Neuronal stem cell (in vitro differentiated cells): ENCODE data around the gene PRELID3B.

Source experiments
- DNase-seq: peaks from one replicate; pipeline ENCODE4 v3.0.0-alpha.2; 2013; ENCODE audit warnings: low spot score
- H2AFZ ChIP-seq: one replicate; pipeline ENCODE4 v1.6.1; 2013; ENCODE audit warnings: mild to moderate bottlenecking, low read length, inconsistent platforms
- H2AK5ac ChIP-seq: 2 replicates; pipeline ENCODE4 v1.6.1; 2013; ENCODE audit warnings: low read depth, mild to moderate bottlenecking, inconsistent platforms, low read length, moderate library complexity, mixed read lengths
- H2BK120ac ChIP-seq: 2 replicates; pipeline ENCODE4 v1.6.1; 2013; ENCODE audit warnings: low read depth, mild to moderate bottlenecking, inconsistent platforms, low read length, moderate library complexity, mixed read lengths
- H2BK12ac ChIP-seq: one replicate; pipeline ENCODE4 v1.6.1; 2013; ENCODE audit warnings: low read length, inconsistent platforms
- H2BK15ac ChIP-seq: 2 replicates; pipeline ENCODE4 v1.6.1; 2013; ENCODE audit warnings: mild to moderate bottlenecking, low read length, inconsistent platforms, mixed read lengths
- H2BK5ac ChIP-seq: one replicate; pipeline ENCODE4 v1.6.1; 2013; ENCODE audit warnings: inconsistent platforms, mild to moderate bottlenecking, low read length, moderate library complexity
- H3K14ac ChIP-seq: one replicate; pipeline ENCODE4 v1.6.1; 2013; ENCODE audit warnings: low read length, inconsistent platforms
- H3K18ac ChIP-seq: 2 replicates; pipeline ENCODE4 v1.6.1; 2013; ENCODE audit warnings: low read length, inconsistent platforms
- H3K23ac ChIP-seq: 2 replicates; pipeline ENCODE4 v1.6.1; 2013; ENCODE audit warnings: low read depth, mild to moderate bottlenecking, mixed read lengths, low read length, inconsistent platforms; ENCODE audit not compliant: poor library complexity
- H3K27ac ChIP-seq: replicated peaks from 3 replicates; pipeline ENCODE4 v1.5.1; 2013; ENCODE audit warnings: low read length, inconsistent platforms
- H3K27me3 ChIP-seq, 3 experiments: 2 replicates each; pipeline ENCODE4 v1.6.1; 2013; ENCODE audit warnings: low read length in 3 of 3, mild to moderate bottlenecking in 2 of 3, inconsistent platforms in 1 of 3, low read depth in 1 of 3, mixed read lengths in 1 of 3, moderate library complexity in 1 of 3; ENCODE audit not compliant: control insufficient read depth in 3 of 3, insufficient read depth in 3 of 3
- H3K36me3 ChIP-seq, 2 donors: replicated peaks in 1 of 2; 2 replicates each; pipeline ENCODE4 v1.6.1; 2013; ENCODE audit warnings: low read length in 2 of 2; ENCODE audit not compliant: control insufficient read depth in 2 of 2, insufficient read depth in 2 of 2
- H3K4ac ChIP-seq: 2 replicates; pipeline ENCODE4 v1.6.1; 2013; ENCODE audit warnings: inconsistent platforms, mild to moderate bottlenecking, low read length, moderate library complexity
- H3K4me1 ChIP-seq, 2 donors: 1 replicate in 1 of 2; 2 replicates in 1 of 2; pipeline ENCODE4 v1.6.1; 2013; ENCODE audit warnings: low read length in 2 of 2, low read depth in 1 of 2; ENCODE audit not compliant: control insufficient read depth in 2 of 2, insufficient read depth in 1 of 2
- H3K4me2 ChIP-seq: one replicate; pipeline ENCODE4 v1.6.1; 2013; ENCODE audit warnings: mild to moderate bottlenecking, low read length, inconsistent platforms; ENCODE audit not compliant: insufficient read depth, poor library complexity, severe bottlenecking
- H3K4me3 ChIP-seq, 2 donors: 2 replicates each; pipeline ENCODE4 v1.5.1; 2013; ENCODE audit warnings: low read length in 2 of 2, mild to moderate bottlenecking in 2 of 2, inconsistent platforms in 1 of 2, moderate library complexity in 1 of 2
- H3K79me1 ChIP-seq: one replicate; pipeline ENCODE4 v1.6.1; 2013; ENCODE audit warnings: low read depth, mild to moderate bottlenecking, inconsistent platforms, low read length, moderate library complexity
- H3K9ac ChIP-seq: one replicate; pipeline ENCODE4 v1.6.1; 2013; ENCODE audit warnings: mild to moderate bottlenecking, low read depth, low read length, inconsistent platforms; ENCODE audit not compliant: poor library complexity
- H3K9me3 ChIP-seq, 2 donors: replicated peaks in 1 of 2; 2 replicates each; pipeline versions ENCODE3 to v1.6.1; 2013; ENCODE audit warnings: low read length in 2 of 2, mild to moderate bottlenecking in 2 of 2, inconsistent platforms in 1 of 2, low read depth in 1 of 2, mixed read lengths in 1 of 2, moderate library complexity in 1 of 2; ENCODE audit not compliant: control insufficient read depth in 2 of 2, insufficient read depth in 1 of 2
- H4K8ac ChIP-seq: one replicate; pipeline ENCODE4 v1.6.1; 2013; ENCODE audit warnings: low read depth, mild to moderate bottlenecking, inconsistent platforms, low read length, moderate library complexity
- H4K91ac ChIP-seq: one replicate; pipeline ENCODE4 v1.6.1; 2013; ENCODE audit warnings: low read length, low read depth, mild to moderate bottlenecking, inconsistent platforms; ENCODE audit not compliant: poor library complexity
- WGBS, 2 donors: extraction: QIAGEN DNeasy Blood & Tissue Kit; methylation state at CpG; one replicate each; pipeline ENCODE4 v1.1.7; 2013; ENCODE audit warnings: missing lambda C conversion rate in 2 of 2, mixed read lengths in 1 of 2; ENCODE audit not compliant: insufficient read length in 2 of 2, insufficient replicate concordance in 1 of 2; ENCODE audit errors: extremely low coverage in 2 of 2; 5-methylcytosine and 5-hydroxymethylcytosine counted together

The PRELID3B gene

DNA sequence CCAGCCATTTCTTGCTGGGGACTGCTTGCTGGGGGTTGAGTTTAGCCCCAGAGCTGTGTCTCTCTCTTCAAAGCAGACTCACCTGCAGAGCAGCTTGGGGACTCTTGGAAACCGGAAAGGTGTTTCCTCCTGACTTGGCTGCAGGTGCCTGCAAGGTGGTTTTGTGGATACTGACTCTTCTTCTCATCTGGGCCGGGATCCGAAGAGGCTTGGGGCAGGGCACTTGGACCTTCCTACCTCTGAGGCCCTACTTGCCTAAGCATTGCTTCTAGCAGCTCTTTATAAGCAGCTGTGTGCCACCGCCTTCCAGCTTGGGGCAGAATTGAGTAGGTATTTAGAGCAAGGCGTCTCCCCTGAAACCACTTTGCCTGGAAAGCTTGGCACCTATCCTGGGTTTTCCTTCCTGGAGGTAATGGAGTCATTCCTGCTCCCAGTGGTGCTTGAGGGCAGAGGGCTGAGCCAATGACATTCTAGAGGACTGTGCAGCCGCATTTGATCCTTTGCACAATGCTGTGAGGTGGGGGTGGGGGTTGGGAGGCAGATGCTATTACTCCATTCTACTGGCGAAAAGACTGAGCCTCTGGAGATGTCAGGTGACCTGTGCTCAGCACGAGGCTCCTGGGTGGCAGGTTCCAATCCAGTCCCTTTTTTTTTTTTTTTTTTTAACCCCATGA, 32.1 kb downstream of the PRELID3B start:
- DNase-seq: no peak
- H2AK5ac ChIP-seq: no peak overlapping the region
- H3K4me1 ChIP-seq: peaks cover 12% of the 10 kb centered on the region in 2 donors
- H3K4me2 ChIP-seq: no peak overlapping the region
- no peak overlapping the region for H4K8ac ChIP-seq
- no peak overlapping the region for H2BK5ac ChIP-seq
- no peak overlapping the region for H2BK15ac ChIP-seq
- H3K27me3 ChIP-seq: no peaks in the 10 kb centered on the region
- H3K4ac ChIP-seq: no peak overlapping the region
- H3K23ac ChIP-seq: no peak overlapping the region
- no peaks in the 10 kb centered on the region for H3K9me3 ChIP-seq
- H3K18ac ChIP-seq: no peak overlapping the region
- no peak overlapping the region for H2BK12ac ChIP-seq
- WGBS, 2 donors: no CpG with 5 or more reads among the region's 8 CpGs
- no peak overlapping the region for H3K14ac ChIP-seq
- no peak overlapping the region for H3K9ac ChIP-seq
- H2AFZ ChIP-seq: peak overlapping the region; percentile 82
- H3K4me3 ChIP-seq: no peak overlapping the region
- no peak overlapping the region for H4K91ac ChIP-seq
- H3K36me3 ChIP-seq: no peaks in the 10 kb centered on the region
- no peak overlapping the region for H2BK120ac ChIP-seq
- no peak overlapping the region for H3K27ac ChIP-seq
- H3K79me1 ChIP-seq: peaks cover 5% of the 10 kb centered on the region

DNA sequence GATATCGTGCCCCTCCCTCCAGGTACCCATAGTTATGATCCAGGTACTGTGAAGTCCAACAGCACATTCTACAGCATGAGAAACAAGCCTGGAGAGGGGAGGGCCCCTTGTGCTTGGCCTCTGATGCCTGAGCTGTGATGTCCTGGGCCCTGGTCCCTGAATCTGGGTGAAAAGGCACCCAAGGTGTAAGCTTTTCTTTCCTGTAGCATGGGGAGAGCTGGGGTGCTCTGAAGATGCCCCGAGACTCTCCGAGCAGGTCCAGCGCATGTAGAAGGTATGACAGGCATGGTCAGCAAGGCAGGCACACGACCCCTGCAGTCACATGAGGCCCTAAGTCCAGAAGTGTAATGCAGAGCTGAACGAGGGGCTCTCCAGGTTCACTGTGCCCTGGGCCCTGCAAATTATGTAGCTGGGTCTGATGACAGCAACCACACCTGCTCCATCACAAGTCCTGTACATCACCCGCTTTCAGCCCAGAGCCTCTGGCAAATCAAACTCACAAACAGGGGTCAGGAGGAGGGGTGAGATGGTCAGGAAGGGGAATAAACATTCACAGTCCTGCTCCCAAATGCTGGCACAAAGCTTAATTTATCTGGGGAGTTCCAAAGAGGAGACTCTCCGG, 33.8 kb downstream of the PRELID3B start:
- no peak for DNase-seq
- Histone ChIP-seq H2BK12ac (no peak overlapping the region), H2BK5ac (no peak overlapping the region), H3K9me3 (no peaks in the 10 kb centered on the region), H3K23ac (no peak overlapping the region), H2BK120ac (no peak overlapping the region), H3K9ac (no peak overlapping the region), H3K18ac (no peak overlapping the region), H3K4me3 (no peak overlapping the region), H2AK5ac (peak overlapping the region; percentile 64), H4K8ac (no peak overlapping the region), H2BK15ac (no peak overlapping the region), H3K4ac (no peak overlapping the region), H2AFZ (peak overlapping the region; percentile 15), H3K14ac (no peak overlapping the region), H4K91ac (no peak overlapping the region), H3K79me1 (peaks cover 5% of the 10 kb centered on the region), H3K4me2 (no peak overlapping the region), H3K27ac (no peak overlapping the region), H3K36me3 (no peaks in the 10 kb centered on the region), H3K27me3 (no peaks in the 10 kb centered on the region), H3K4me1 (peaks cover 12% of the 10 kb centered on the region in 2 donors)
- no CpG with 5 or more reads among the region's 8 CpGs for WGBS, 2 donors

DNA sequence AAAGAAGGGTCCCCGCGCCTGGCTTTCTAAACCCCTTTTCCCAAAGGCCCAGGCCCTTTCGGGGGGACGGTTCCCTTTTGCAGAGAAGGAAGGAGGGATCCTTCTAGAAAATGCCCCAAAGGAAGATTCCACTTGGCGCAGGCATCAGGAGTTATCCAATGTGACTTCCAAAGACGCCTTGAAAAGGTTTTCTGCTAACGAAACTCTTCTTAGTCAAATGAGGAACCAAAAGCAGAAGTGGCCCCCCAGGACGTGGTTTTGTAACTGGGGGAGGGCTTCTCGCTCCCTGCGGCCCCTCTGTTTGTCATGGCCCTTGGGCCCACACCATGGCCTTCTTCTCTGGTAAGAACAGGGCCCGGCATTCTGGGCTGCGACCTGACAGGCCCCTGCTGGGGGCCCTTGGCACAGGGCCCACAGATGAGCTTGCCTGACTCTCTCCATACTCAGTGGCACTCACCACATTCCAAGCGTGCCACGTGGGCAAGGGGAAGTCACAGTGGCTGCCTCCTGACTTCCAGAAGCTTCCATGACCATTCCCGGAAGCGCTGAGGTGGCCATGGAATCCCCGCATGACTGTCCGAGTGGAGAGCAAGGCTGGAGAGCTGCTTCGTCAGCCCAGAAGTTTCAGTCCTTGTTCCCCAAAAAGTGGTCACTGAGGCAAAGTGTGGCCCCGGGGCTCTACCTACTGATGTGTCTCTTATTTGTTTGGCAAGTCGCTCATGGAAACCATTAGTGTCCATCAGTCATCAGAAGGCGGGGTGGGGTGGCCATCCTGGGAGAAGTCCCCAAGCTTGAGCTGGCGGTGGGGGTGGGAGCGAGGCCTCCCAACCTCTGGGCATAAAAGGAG, 34.7 kb downstream of the PRELID3B start:
- no peak for DNase-seq
- Histone ChIP-seq H3K23ac (peak overlapping the region; percentile 82), H3K4me2 (peak overlapping the region; percentile 22), H3K9ac (no peak overlapping the region), H3K14ac (no peak overlapping the region), H3K18ac (peak overlapping the region; percentile 81), H2AFZ (no peak overlapping the region), H2BK5ac (no peak overlapping the region), H3K4me1 (peaks cover 16% of the 10 kb centered on the region in 2 donors), H2AK5ac (peak overlapping the region; percentile 15), H3K27me3 (no peaks in the 10 kb centered on the region), H4K91ac (no peak overlapping the region), H3K4me3 (no peak overlapping the region), H2BK15ac (peak overlapping the region; percentile 62), H3K9me3 (no peaks in the 10 kb centered on the region), H2BK120ac (peak overlapping the region; percentile 51), H3K4ac (no peak overlapping the region), H3K27ac (no peak overlapping the region), H4K8ac (no peak overlapping the region), H3K36me3 (no peaks in the 10 kb centered on the region), H2BK12ac (no peak overlapping the region), H3K79me1 (peaks cover 5% of the 10 kb centered on the region)
- WGBS, 2 donors: no CpG with 5 or more reads among the region's 24 CpGs
